Stimulated activated CD8-positive, alpha-beta memory T cell treated with anti-CD3 and anti-CD28 coated beads, Interleukin-2, amount 100 ng/mL, for 1 hour (primary cell): ENCODE measurements around the gene CEP20.
"Not testable (repeated sequence)": the region's sequence is repeated elsewhere in the genome, so short reads cannot be mapped to it uniquely, and the experiment has no call there.

Experiments
- DNase-seq, 2 donors: peaks; one replicate each; pipeline ENCODE4 v3.0.0-alpha.2; 2020; ENCODE audit warnings: low read depth in 2 of 2

The CEP20 gene

GRCh38 chr16:15858921-15859668 is 29.3 kb downstream of the CEP20 start:
- no peak for DNase-seq

- no peak for DNase-seq
Measured at GRCh38 chr16:15857724-15858560, 30.5 kb downstream of the CEP20 start.

GRCh38 chr16:15856901-15857698 is 31.3 kb downstream of the CEP20 start, which contains the start of gene MYH11:
Gene MYH11 (minus strand): TSS chr16:15857028. CDS start chr16:15838252, 18,776 bp downstream.
- DNase-seq, result no peak

- DNase-seq, result no peak
Measured at GRCh38 chr16:15856182-15856581, 32.2 kb downstream of the CEP20 start.

GRCh38 chr16:15855704-15856003 is 32.7 kb downstream of the CEP20 start:
- no peak for DNase-seq

GRCh38 chr16:15854906-15855703 is 33.3 kb downstream of the CEP20 start:
- no peak for DNase-seq

GRCh38 chr16:15854061-15854460 is 34.3 kb downstream of the CEP20 start:
- DNase-seq, result no peak

GRCh38 chr16:15853021-15853420 is 35.4 kb downstream of the CEP20 start:
- no peak for DNase-seq

- not testable (repeated sequence) for DNase-seq
Measured at GRCh38 chr16:15850555-15850954, 37.8 kb downstream of the CEP20 start.

- no peak for DNase-seq
Measured at GRCh38 chr16:15849209-15849981, 39.0 kb downstream of the CEP20 start.

- no peak for DNase-seq
Measured at GRCh38 chr16:15847611-15848175, 40.7 kb downstream of the CEP20 start.

- DNase-seq, result no peak
Measured at GRCh38 chr16:15846510-15846909, 41.9 kb downstream of the CEP20 start.

- no peak for DNase-seq
Measured at GRCh38 chr16:15843635-15844279, 44.6 kb downstream of the CEP20 start.

- DNase-seq, result not testable (repeated sequence)
Measured at GRCh38 chr16:15839204-15839603, 49.2 kb downstream of the CEP20 start.

- no peak for DNase-seq
Measured at GRCh38 chr16:15837761-15838160, 50.6 kb downstream of the CEP20 start.

GRCh38 chr16:15836965-15837611 is 51.3 kb downstream of the CEP20 start:
- no peak for DNase-seq

- no peak for DNase-seq
Measured at GRCh38 chr16:15836074-15836473, 52.3 kb downstream of the CEP20 start.

GRCh38 chr16:15835136-15835878 is 53.1 kb downstream of the CEP20 start:
- no peak for DNase-seq

- no peak for DNase-seq
Measured at GRCh38 chr16:15834502-15834901, 53.9 kb downstream of the CEP20 start.
